ENCODE results near the gene RCE1.

DNA sequence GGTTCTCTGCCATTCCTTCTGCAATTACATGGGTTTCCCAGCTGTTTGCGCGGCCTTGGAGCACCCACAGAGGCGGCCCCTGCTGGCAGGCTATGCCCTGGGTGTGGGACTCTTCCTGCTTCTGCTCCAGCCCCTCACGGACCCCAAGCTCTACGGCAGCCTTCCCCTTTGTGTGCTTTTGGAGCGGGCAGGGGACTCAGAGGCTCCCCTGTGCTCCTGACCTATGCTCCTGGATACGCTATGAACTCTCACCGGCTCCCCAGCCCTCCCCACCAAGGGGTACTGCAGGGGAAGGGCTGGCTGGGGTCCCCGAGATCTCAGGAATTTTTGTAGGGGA lies 2.6 kb downstream of the RCE1 start:
- TF ChIP-seq, protein P1, sequence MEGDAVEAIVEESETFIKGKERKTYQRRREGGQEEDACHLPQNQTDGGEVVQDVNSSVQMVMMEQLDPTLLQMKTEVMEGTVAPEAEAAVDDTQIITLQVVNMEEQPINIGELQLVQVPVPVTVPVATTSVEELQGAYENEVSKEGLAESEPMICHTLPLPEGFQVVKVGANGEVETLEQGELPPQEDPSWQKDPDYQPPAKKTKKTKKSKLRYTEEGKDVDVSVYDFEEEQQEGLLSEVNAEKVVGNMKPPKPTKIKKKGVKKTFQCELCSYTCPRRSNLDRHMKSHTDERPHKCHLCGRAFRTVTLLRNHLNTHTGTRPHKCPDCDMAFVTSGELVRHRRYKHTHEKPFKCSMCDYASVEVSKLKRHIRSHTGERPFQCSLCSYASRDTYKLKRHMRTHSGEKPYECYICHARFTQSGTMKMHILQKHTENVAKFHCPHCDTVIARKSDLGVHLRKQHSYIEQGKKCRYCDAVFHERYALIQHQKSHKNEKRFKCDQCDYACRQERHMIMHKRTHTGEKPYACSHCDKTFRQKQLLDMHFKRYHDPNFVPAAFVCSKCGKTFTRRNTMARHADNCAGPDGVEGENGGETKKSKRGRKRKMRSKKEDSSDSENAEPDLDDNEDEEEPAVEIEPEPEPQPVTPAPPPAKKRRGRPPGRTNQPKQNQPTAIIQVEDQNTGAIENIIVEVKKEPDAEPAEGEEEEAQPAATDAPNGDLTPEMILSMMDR (IDR thresholded peaks at IDR 0.05) = no peak
- no peak for TF ChIP-seq POLR2AphosphoS5 (IDR thresholded peaks at IDR 0.05)

All from gastroesophageal sphincter (tissue), 3 donors.